Hepatocyte (in vitro differentiated cells): ENCODE data around the gene B4GALT2. TPM values are rescaled to one million over a fixed set of nuclear protein-coding genes. Genes with fewer than 3 reads are reported as not detected.
A peak's percentile ranks its signal among the peaks of the same experiment; 100 is the strongest.

Experiments
- DNase-seq: peaks from one replicate; pipeline ENCODE4 v3.0.0-alpha.2; 2016; ENCODE audit warnings: low spot score
- H2AFZ ChIP-seq: fragments of 200-600 bp; sonication (generic); 2 replicates; pipeline ENCODE4 v1.6.0; 2016; ENCODE audit warnings: antibody characterized with exemption, mild to moderate bottlenecking
- H3K27ac ChIP-seq: fragments of 200-600 bp; sonication (generic); 2 replicates; pipeline ENCODE4 v1.5.1; 2016; ENCODE audit warnings: mild to moderate bottlenecking
- H3K27me3 ChIP-seq: fragments of 200-600 bp; sonication (generic); 2 replicates; pipeline ENCODE4 v1.6.1; 2016
- H3K36me3 ChIP-seq: fragments of 200-600 bp; sonication (generic); replicated peaks from 2 replicates; pipeline ENCODE4 v1.5.1; 2016; ENCODE audit warnings: low read depth; ENCODE audit not compliant: insufficient read depth
- H3K4me1 ChIP-seq: fragments of 200-600 bp; sonication (generic); 2 replicates; pipeline ENCODE4 v1.5.1; 2016; ENCODE audit warnings: mild to moderate bottlenecking, moderate library complexity; ENCODE audit not compliant: insufficient read depth
- H3K4me2 ChIP-seq: fragments of 200-600 bp; sonication (generic); 2 replicates; pipeline ENCODE4 v1.6.0; 2016
- H3K4me3 ChIP-seq: fragments of 200-600 bp; sonication (generic); 2 replicates; pipeline ENCODE4 v1.5.1; 2016; ENCODE audit warnings: mild to moderate bottlenecking
- H3K79me2 ChIP-seq: fragments of 200-600 bp; sonication (generic); 2 replicates; pipeline ENCODE4 v1.6.0; 2017; ENCODE audit warnings: mild to moderate bottlenecking
- H3K9me2 ChIP-seq: fragments of 200-600 bp; sonication (generic); replicated peaks from 2 replicates; pipeline ENCODE4 v1.6.0; 2017; ENCODE audit warnings: mild to moderate bottlenecking; ENCODE audit not compliant: insufficient read depth
- H3K9me3 ChIP-seq: fragments of 200-600 bp; sonication (generic); 2 replicates; pipeline ENCODE4 v1.5.1; 2016; ENCODE audit warnings: low read depth, mild to moderate bottlenecking
- H4K20me1 ChIP-seq: fragments of 200-600 bp; sonication (generic); 2 replicates; pipeline ENCODE4 v1.6.0; 2016; ENCODE audit warnings: mild to moderate bottlenecking; ENCODE audit not compliant: insufficient read depth, poor library complexity, severe bottlenecking
- EZH2 ChIP-seq: fragments of 200-600 bp; sonication (generic); IDR thresholded peaks from 2 replicates; pipeline ENCODE4 v1.6.1; 2016; ENCODE audit warnings: antibody characterized with exemption, mild to moderate bottlenecking, borderline replicate concordance
- EZH2phosphoT487 ChIP-seq: fragments of 200-600 bp; sonication (generic); IDR thresholded peaks from one replicate; pipeline ENCODE4 v1.6.1; 2018; ENCODE audit warnings: antibody characterized with exemption, mild to moderate bottlenecking, low read depth, moderate library complexity; ENCODE audit not compliant: unreplicated experiment, severe bottlenecking
- WGBS: methylation state at CpG from one replicate; pipeline ENCODE4 v1.1.6; 2016; ENCODE audit warnings: low lambda C conversion rate; ENCODE audit errors: missing lambda C conversion rate; 5-methylcytosine and 5-hydroxymethylcytosine counted together
- polyA plus RNA-seq: library from polyadenylated mRNA; unstranded; fragments of >200 nt; fragmentation: Nextera tagmentation; extraction: Ambion mirVana; gene quantifications from 2 replicates; pipeline ENCODE4 v1.2.1, GENCODE V29; 2016
- total RNA-seq: library from RNA; depleted of rRNA; stranded (reverse); fragments of >200 nt; gene quantifications from 2 replicates; pipeline ENCODE4 v1.2.3, GENCODE V29; 2014
- TF ChIP-seq, protein P1 (sequence below): fragments of 200-600 bp; sonication (generic); IDR thresholded peaks from 2 replicates; pipeline ENCODE4 v1.5.1; 2016; ENCODE audit warnings: antibody characterized with exemption, mild to moderate bottlenecking; ENCODE audit not compliant: poor library complexity

The B4GALT2 gene
- total and polyA plus RNA-seq, 2 experiments from 2014 or later = 48.2 to 68.8 TPM

DNA sequence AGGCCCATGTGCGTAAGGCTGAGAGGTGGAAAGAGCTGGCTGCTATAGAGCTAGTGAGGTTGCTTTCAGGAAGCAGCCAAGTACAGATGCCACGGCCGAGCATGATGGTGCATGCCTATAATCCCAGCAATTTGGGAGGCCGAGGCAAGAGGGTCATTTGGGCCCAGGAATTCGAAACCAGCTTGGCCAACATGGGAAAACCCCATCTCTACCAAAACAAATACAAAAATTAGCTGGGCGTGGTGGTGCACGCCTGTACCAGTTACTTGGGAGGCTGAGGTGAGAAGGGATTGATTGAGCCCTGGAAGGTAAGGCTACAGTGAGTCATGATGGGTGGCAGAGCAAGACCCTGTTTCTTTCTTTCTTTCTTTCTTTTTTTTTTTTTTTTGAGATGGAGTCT lies 15.1 kb downstream of the B4GALT2 start:
- peaks cover 13% of the 10 kb centered on the region for H3K4me1 ChIP-seq
- H3K9me3 ChIP-seq = no peaks in the 10 kb centered on the region
- H3K36me3 ChIP-seq = no peaks in the 10 kb centered on the region
- H3K4me2 ChIP-seq = no peak overlapping the region
- TF ChIP-seq EZH2phosphoT487 (no peak), EZH2 (no peak)
- TF ChIP-seq, protein P1, sequence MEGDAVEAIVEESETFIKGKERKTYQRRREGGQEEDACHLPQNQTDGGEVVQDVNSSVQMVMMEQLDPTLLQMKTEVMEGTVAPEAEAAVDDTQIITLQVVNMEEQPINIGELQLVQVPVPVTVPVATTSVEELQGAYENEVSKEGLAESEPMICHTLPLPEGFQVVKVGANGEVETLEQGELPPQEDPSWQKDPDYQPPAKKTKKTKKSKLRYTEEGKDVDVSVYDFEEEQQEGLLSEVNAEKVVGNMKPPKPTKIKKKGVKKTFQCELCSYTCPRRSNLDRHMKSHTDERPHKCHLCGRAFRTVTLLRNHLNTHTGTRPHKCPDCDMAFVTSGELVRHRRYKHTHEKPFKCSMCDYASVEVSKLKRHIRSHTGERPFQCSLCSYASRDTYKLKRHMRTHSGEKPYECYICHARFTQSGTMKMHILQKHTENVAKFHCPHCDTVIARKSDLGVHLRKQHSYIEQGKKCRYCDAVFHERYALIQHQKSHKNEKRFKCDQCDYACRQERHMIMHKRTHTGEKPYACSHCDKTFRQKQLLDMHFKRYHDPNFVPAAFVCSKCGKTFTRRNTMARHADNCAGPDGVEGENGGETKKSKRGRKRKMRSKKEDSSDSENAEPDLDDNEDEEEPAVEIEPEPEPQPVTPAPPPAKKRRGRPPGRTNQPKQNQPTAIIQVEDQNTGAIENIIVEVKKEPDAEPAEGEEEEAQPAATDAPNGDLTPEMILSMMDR = no peak
- H2AFZ ChIP-seq = no peak overlapping the region
- H3K27me3 ChIP-seq = no peaks in the 10 kb centered on the region
- 94% methylated on average over 7 of the region's 7 CpGs for WGBS
- no peak overlapping the region for H3K4me3 ChIP-seq
- no peaks in the 10 kb centered on the region for H4K20me1 ChIP-seq
- peaks cover 5% of the 10 kb centered on the region for H3K79me2 ChIP-seq
- no peak overlapping the region for H3K27ac ChIP-seq
- DNase-seq = no peak
- H3K9me2 ChIP-seq = no peaks in the 10 kb centered on the region

DNA sequence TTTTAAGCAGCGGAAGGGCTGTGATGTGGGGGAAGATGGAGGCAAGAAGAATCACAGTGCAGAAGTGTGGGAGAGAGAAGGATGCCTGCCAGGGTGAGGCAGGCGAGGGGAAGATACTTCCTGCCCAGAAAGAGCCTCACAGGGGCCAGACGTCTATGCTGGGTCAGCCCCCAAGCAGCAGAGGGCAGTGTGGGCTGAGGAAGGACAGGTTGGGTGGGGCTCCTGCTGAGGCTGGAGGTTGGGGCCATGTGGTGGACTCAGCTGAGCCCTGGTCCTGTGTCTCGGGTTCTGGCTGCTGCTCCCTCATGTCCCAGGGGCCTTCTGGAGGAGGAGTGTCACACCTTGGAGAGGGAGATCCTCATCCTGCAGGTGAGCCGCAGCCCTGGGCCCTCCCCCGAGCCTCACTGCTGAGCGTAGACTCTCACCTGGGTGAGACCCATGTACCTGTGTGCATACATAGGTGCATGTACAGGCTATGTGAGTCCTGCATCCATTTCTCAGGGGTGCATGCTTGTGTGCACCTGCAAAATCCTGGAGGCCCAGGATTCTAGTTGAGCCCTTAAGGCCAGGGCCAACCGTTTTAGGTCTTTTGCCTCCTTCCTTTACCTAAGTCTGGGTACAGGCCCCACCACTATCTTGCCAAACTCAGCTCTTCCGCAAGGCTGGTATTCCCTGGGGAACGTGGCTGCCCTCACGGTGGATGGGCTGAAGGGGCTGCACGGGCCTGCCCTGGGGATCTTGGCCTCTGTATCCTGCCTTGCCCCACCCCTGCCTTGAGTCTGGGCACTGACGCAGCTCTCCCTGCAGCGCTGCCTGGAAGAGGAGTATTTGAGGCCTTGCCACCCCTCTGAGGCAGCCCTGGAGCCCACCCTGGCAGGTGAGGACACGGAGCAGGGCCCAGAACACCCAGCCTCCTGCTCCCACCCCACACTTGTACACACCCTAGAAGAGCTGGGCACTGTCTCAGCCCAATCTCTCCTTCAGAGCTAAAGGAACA lies 16.1 kb downstream of the B4GALT2 start:
- peak; percentile 69 for DNase-seq
- no peak overlapping the region for H3K4me3 ChIP-seq
- H3K9me2 ChIP-seq = no peaks in the 10 kb centered on the region
- H3K36me3 ChIP-seq = no peaks in the 10 kb centered on the region
- H3K27me3 ChIP-seq = no peaks in the 10 kb centered on the region
- H3K9me3 ChIP-seq = no peaks in the 10 kb centered on the region
- no peak overlapping the region for H3K4me2 ChIP-seq
- no peaks in the 10 kb centered on the region for H4K20me1 ChIP-seq
- H3K79me2 ChIP-seq = peaks cover 5% of the 10 kb centered on the region
- peaks cover 13% of the 10 kb centered on the region for H3K4me1 ChIP-seq
- TF ChIP-seq EZH2phosphoT487 = no peak
- TF ChIP-seq, protein P1 = peak; percentile 42
- TF ChIP-seq EZH2 = no peak
- no peak overlapping the region for H3K27ac ChIP-seq
- 81% methylated on average over 15 of the region's 15 CpGs for WGBS
- no peak overlapping the region for H2AFZ ChIP-seq

DNA sequence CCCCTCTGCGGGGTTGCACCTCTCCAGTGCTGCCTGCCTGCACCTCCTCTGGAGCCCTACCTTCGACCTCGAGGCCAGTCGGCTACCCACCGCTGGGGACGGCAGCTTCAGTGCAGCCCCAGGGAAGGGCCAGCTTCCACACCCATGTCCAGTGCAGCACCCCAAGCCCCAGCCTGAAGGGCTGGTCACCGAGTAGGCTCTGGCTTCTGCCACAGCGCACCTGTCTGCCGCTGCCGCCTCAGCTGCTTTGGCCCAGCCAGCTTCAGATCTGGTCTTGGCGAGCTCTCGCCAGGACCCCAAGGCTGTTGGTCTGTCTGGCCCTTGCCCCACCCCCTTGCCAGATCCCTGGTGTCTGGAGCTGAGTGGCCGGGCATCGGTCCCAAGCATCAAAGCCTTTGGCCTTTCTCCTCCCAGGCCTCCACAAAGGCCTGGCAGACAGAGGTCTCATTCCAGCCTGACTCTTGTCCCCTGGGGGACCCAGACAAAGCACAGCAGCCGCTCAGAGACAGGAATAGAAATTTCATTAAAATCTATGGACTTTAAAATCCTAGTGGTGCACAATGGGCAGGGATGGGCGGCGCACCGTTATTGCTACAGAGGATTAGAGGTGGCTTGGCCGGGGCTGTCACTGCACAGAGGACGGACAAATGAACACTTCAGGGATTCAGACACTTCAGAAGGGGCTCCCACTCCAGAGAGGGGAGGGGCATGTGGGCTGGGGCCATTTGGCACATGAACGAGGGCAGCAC lies 17.1 kb downstream of the B4GALT2 start:
- no peak overlapping the region for H3K27ac ChIP-seq
- 85% methylated on average over 21 of the region's 21 CpGs for WGBS

More for the DNA sequence above, 17.1 kb downstream of the B4GALT2 start:
- no peak overlapping the region for H3K4me2 ChIP-seq
- H3K4me1 ChIP-seq = peaks cover 13% of the 10 kb centered on the region
- no peak for TF ChIP-seq EZH2
- no peak for TF ChIP-seq EZH2phosphoT487
- TF ChIP-seq, protein P1 = no peak
- H3K27me3 ChIP-seq = no peaks in the 10 kb centered on the region
- no peaks in the 10 kb centered on the region for H4K20me1 ChIP-seq
- no peak for DNase-seq
- no peaks in the 10 kb centered on the region for H3K9me3 ChIP-seq
- peaks cover 5% of the 10 kb centered on the region for H3K79me2 ChIP-seq
- H2AFZ ChIP-seq = no peak overlapping the region
- H3K4me3 ChIP-seq = no peak overlapping the region
- H3K9me2 ChIP-seq = no peaks in the 10 kb centered on the region
- H3K36me3 ChIP-seq = no peaks in the 10 kb centered on the region
